ENCODE data around the gene GRIA1. TPM values are rescaled to one million over a fixed set of nuclear protein-coding genes. Genes with fewer than 3 reads are reported as not detected.

Gene GRIA1
- total and polyA plus RNA-seq, 2 of the 4 experiments (the other 2 are of a cell fraction), result 0.48 to 1.3 TPM

- Histone ChIP-seq H3K56ac (ENCODE audit: extremely low read depth, insufficient read depth, low read length) (no peak overlapping the region), H3K4me1 (ENCODE audit: control insufficient read depth, insufficient read depth, low read length) (no peaks in the 10 kb centered on the region), H2BK15ac (ENCODE audit: low read depth, low read length) (no peak overlapping the region), H3K36me3 (ENCODE audit: control insufficient read depth, insufficient read depth, low read length) (no peaks in the 10 kb centered on the region), H3K4me3 (ENCODE audit: insufficient read depth, low read depth, low read length) (no peak overlapping the region), H3K27ac (ENCODE audit: insufficient read depth, low read length) (no peak overlapping the region), H3K23ac (ENCODE audit: low read depth, low read length) (no peak overlapping the region), H3K14ac (replicated peaks; ENCODE audit: low read depth, low read length) (no peak overlapping the region), H3K27me3 (ENCODE audit: control insufficient read depth, insufficient read depth, low read length) (no peaks in the 10 kb centered on the region), H2BK5ac (ENCODE audit: low read depth, low read length, poor library complexity, severe bottlenecking) (no peak overlapping the region), H2AK9ac (replicated peaks; ENCODE audit: low read depth, low read length, poor library complexity) (no peak overlapping the region), H3K9me1 (ENCODE audit: insufficient read depth, low read length) (no peaks in the 10 kb centered on the region), H3K9ac (ENCODE audit: low read depth, low read length) (no peak overlapping the region), H4K5ac (ENCODE audit: low read depth, low read length) (no peak overlapping the region), H3K4ac (ENCODE audit: low read depth, low read length) (no peak overlapping the region), H3K4me2 (ENCODE audit: low read depth, low read length) (no peak overlapping the region), H2AFZ (replicated peaks; ENCODE audit: low read length, poor library complexity) (no peak overlapping the region), H3K9me3 (ENCODE audit: control insufficient read depth, insufficient read depth, low read length) (no peaks in the 10 kb centered on the region), H2BK120ac (ENCODE audit: low read depth, low read length) (no peak overlapping the region), H3K18ac (ENCODE audit: low read depth, low read length) (no peak overlapping the region), H3K79me1 (ENCODE audit: low read depth in 1 of 2, low read length in 2 of 2) (no peaks in the 10 kb centered on the region), H2AK5ac (ENCODE audit: low read depth, low read length) (no peak overlapping the region), H4K8ac (ENCODE audit: low read depth in 2 of 2, low read length in 2 of 2) (no peak overlapping the region), H4K20me1 (ENCODE audit: insufficient read depth, low read length) (no peaks in the 10 kb centered on the region), H4K91ac (ENCODE audit: insufficient read depth, low read depth, low read length) (no peak overlapping the region), H2BK20ac (ENCODE audit: low read depth, low read length) (no peak overlapping the region)
- ATAC-seq (ENCODE audit: low read depth) (no peak), DNase-seq (no peak)
- TF ChIP-seq, protein P1, sequence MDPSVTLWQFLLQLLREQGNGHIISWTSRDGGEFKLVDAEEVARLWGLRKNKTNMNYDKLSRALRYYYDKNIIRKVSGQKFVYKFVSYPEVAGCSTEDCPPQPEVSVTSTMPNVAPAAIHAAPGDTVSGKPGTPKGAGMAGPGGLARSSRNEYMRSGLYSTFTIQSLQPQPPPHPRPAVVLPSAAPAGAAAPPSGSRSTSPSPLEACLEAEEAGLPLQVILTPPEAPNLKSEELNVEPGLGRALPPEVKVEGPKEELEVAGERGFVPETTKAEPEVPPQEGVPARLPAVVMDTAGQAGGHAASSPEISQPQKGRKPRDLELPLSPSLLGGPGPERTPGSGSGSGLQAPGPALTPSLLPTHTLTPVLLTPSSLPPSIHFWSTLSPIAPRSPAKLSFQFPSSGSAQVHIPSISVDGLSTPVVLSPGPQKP (IDR thresholded peaks at IDR 0.05; ENCODE audit: borderline replicate concordance, low read depth, low read length), result no peak
- TF ChIP-seq BHLHE40 (IDR thresholded peaks at IDR 0.05; ENCODE audit: low read depth, low read length) (no peak), CHD1 (IDR thresholded peaks at IDR 0.05; ENCODE audit: low read depth, low read length) (no peak), MAFK (IDR thresholded peaks at IDR 0.05; ENCODE audit: low read depth, low read length) (no peak), CEBPB (IDR thresholded peaks at IDR 0.05; ENCODE audit: low read depth, low read length) (no peak), MXI1 (IDR thresholded peaks at IDR 0.05; ENCODE audit: borderline replicate concordance, low read depth, low read length) (no peak), RCOR1 (IDR thresholded peaks at IDR 0.05; ENCODE audit: insufficient replicate concordance, low read length) (no peak), RFX5 (IDR thresholded peaks at IDR 0.05; ENCODE audit: low read depth, low read length) (no peak)
- TF ChIP-seq, protein P2, sequence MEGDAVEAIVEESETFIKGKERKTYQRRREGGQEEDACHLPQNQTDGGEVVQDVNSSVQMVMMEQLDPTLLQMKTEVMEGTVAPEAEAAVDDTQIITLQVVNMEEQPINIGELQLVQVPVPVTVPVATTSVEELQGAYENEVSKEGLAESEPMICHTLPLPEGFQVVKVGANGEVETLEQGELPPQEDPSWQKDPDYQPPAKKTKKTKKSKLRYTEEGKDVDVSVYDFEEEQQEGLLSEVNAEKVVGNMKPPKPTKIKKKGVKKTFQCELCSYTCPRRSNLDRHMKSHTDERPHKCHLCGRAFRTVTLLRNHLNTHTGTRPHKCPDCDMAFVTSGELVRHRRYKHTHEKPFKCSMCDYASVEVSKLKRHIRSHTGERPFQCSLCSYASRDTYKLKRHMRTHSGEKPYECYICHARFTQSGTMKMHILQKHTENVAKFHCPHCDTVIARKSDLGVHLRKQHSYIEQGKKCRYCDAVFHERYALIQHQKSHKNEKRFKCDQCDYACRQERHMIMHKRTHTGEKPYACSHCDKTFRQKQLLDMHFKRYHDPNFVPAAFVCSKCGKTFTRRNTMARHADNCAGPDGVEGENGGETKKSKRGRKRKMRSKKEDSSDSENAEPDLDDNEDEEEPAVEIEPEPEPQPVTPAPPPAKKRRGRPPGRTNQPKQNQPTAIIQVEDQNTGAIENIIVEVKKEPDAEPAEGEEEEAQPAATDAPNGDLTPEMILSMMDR (conservative IDR thresholded peaks at IDR 0.05; ENCODE audit: low read depth, low read length), result no peak
- intact Hi-C loops (cut with micrococcal nuclease) (no loop called here), in situ Hi-C loops (cut with MboI; ENCODE audit: low sequenced_read_pairs) (no loop called here), dilution Hi-C loops (cut with HindIII; ENCODE audit: low sequenced_read_pairs, unreplicated experiment) (no loop called here)
- whole genome bisulfite sequencing, 2 experiments (ENCODE audit: extremely low coverage in 2 of 2, insufficient read length in 1 of 2), result no CpG with 5 or more reads among the region's 4 CpGs
- no TSS peak for BruUV-seq (replicated peaks)
- ChIA-PET CTCF (no interaction called here), POLR2A (ENCODE audit: unreplicated experiment) (no interaction called here)
Observed at GRCh38 chr5:153767221-153768188, 277.0 kb downstream of the GRIA1 start.
